H1 (cell line): Measurements from ENCODE around the gene CCDC116. TPM values are rescaled to one million over a fixed set of nuclear protein-coding genes. Genes with fewer than 3 reads are reported as not detected.
A peak's percentile ranks its signal among the peaks of the same experiment; 100 is the strongest.

Experiments
- CTCF ChIA-PET: fragments of 300-600 bp; sonication (Branson Sonifier 250); formaldehyde crosslinking; loops from one replicate; lab custom pipeline; 2021; ENCODE audit not compliant: partially characterized antibody; lab: Charles Lee
- POLR2A ChIA-PET: fragments of 300-600 bp; sonication (Branson Sonifier 250); formaldehyde crosslinking; loops from one replicate; lab custom pipeline; 2021; ENCODE audit warnings: inconsistent platforms; ENCODE audit not compliant: partially characterized antibody; lab: Charles Lee
- DNase-seq, 2 experiments: peaks; one replicate each; pipeline versions ENCODE4 v3.0.0 to v3.0.0-alpha.2; 2010 to 2022; ENCODE audit warnings: low spot score in 2 of 2, low read depth in 1 of 2, mixed read lengths in 1 of 2
- FAIRE-seq: peaks from 2 replicates; lab custom pipeline; 2011; peaks lifted over from hg19 to GRCh38; lab: Jason Lieb, UNC
- H2AFZ ChIP-seq: 2 replicates; pipeline ENCODE4 v1.8.1; 2012; ENCODE audit warnings: low read length, inconsistent platforms
- H2AK5ac ChIP-seq: 2 replicates; pipeline ENCODE4 v1.6.1; 2013; ENCODE audit warnings: low read depth, low read length
- H2BK120ac ChIP-seq: replicated peaks from 2 replicates; pipeline ENCODE3; 2013; ENCODE audit warnings: low read depth, low read length, inconsistent platforms
- H2BK12ac ChIP-seq: 2 replicates; pipeline ENCODE4 v1.6.1; 2013; ENCODE audit warnings: low read depth, low read length
- H2BK15ac ChIP-seq: 2 replicates; pipeline ENCODE4 v1.6.1; 2013; ENCODE audit warnings: low read length
- H2BK20ac ChIP-seq: 2 replicates; pipeline ENCODE4 v1.6.1; 2013; ENCODE audit warnings: low read length
- H2BK5ac ChIP-seq: 2 replicates; pipeline ENCODE4 v1.6.1; 2013; ENCODE audit warnings: low read depth, low read length
- H3K14ac ChIP-seq: 2 replicates; pipeline ENCODE4 v1.6.1; 2013; ENCODE audit warnings: inconsistent platforms; ENCODE audit not compliant: insufficient read length
- H3K18ac ChIP-seq: 2 replicates; pipeline ENCODE4 v1.6.1; 2013; ENCODE audit warnings: low read length; ENCODE audit errors: extremely low read depth
- H3K23ac ChIP-seq: 2 replicates; pipeline ENCODE4 v1.6.1; 2013; ENCODE audit warnings: inconsistent platforms; ENCODE audit not compliant: insufficient read length
- H3K23me2 ChIP-seq: 2 replicates; pipeline ENCODE4 v1.6.1; 2013; ENCODE audit warnings: low read depth, low read length
- H3K27ac ChIP-seq: 2 replicates; pipeline ENCODE4 v1.6.1; 2011; ENCODE audit warnings: low read depth, low read length, inconsistent platforms
- H3K27me3 ChIP-seq, 4 experiments: replicated peaks in 1 of 4; 1 replicate in 1 of 4; 2 replicates in 3 of 4; pipeline versions ENCODE4 v1.6.1 to v1.8.1; 2011 to 2013; ENCODE audit warnings: low read length in 3 of 4, mild to moderate bottlenecking in 3 of 4, inconsistent platforms in 2 of 4, mixed read lengths in 2 of 4, moderate library complexity in 1 of 4; ENCODE audit not compliant: control insufficient read depth in 3 of 4, insufficient read depth in 3 of 4; ENCODE audit errors: extremely low read depth in 1 of 4
- H3K36me3 ChIP-seq, 4 experiments: 2 replicates each; pipeline versions ENCODE4 v1.6.1 to v1.8.1; 2011 to 2013; ENCODE audit warnings: mild to moderate bottlenecking in 4 of 4, low read length in 3 of 4, moderate library complexity in 2 of 4, control low read depth in 1 of 4, inconsistent platforms in 1 of 4; ENCODE audit not compliant: insufficient read depth in 4 of 4, control insufficient read depth in 2 of 4
- H3K4ac ChIP-seq: replicated peaks from 2 replicates; pipeline ENCODE3; 2013; ENCODE audit warnings: low read length, low read depth, mixed read lengths, inconsistent platforms; ENCODE audit not compliant: insufficient read length
- H3K4me1 ChIP-seq, 4 experiments: replicated peaks in 1 of 4; 1 replicate in 1 of 4; 2 replicates in 3 of 4; pipeline versions ENCODE4 v1.6.1 to v1.8.1; 2011 to 2013; ENCODE audit warnings: low read length in 3 of 4, inconsistent platforms in 2 of 4, mixed read lengths in 1 of 4; ENCODE audit not compliant: insufficient read depth in 4 of 4, control insufficient read depth in 3 of 4
- H3K4me2 ChIP-seq, 2 experiments: 2 replicates each; pipeline versions ENCODE4 v1.6.1 to v1.8.1; 2011 to 2013; ENCODE audit warnings: low read depth in 2 of 2, low read length in 2 of 2, control low read depth in 1 of 2, inconsistent platforms in 1 of 2, mild to moderate bottlenecking in 1 of 2; ENCODE audit not compliant: insufficient read depth in 1 of 2
- H3K4me3 ChIP-seq, 4 experiments: fragments of 200-600, 300-600 bp in 1 of 4; sonication (generic), shearing (Covaris generic), sonication (Bioruptor Twin) in 1 of 4; 2 replicates each; pipeline versions ENCODE4 v1.5.1 to v1.8.1; 2011 to 2016; ENCODE audit warnings: low read length in 4 of 4, low read depth in 3 of 4, control low read depth in 2 of 4, inconsistent platforms in 2 of 4, mild to moderate bottlenecking in 2 of 4, mixed read lengths in 1 of 4, moderate library complexity in 1 of 4; ENCODE audit not compliant: insufficient read depth in 2 of 4; ENCODE audit errors: extremely low read depth in 1 of 4
- H3K56ac ChIP-seq: replicated peaks from 2 replicates; pipeline ENCODE3; 2013; ENCODE audit warnings: low read depth, mild to moderate bottlenecking, mixed read lengths, low read length, inconsistent platforms; ENCODE audit not compliant: insufficient read length
- H3K79me1 ChIP-seq: 2 replicates; pipeline ENCODE4 v1.6.1; 2013; ENCODE audit warnings: low read depth, low read length, control low read depth
- H3K79me2 ChIP-seq, 2 experiments: 2 replicates each; pipeline versions ENCODE4 v1.6.1 to v1.8.1; 2012 to 2013; ENCODE audit warnings: low read length in 2 of 2, mild to moderate bottlenecking in 2 of 2, inconsistent platforms in 1 of 2; ENCODE audit not compliant: insufficient read depth in 2 of 2, control insufficient read depth in 1 of 2
- H3K9ac ChIP-seq, 4 experiments: replicated peaks in 1 of 4; 1 replicate in 1 of 4; 2 replicates in 3 of 4; pipeline versions ENCODE4 v1.6.1 to v1.8.1; 2011 to 2013; ENCODE audit warnings: low read depth in 3 of 4, low read length in 3 of 4, control low read depth in 2 of 4, mild to moderate bottlenecking in 2 of 4, moderate library complexity in 2 of 4, inconsistent platforms in 1 of 4; ENCODE audit errors: extremely low read depth in 1 of 4
- H3K9me3 ChIP-seq, 2 experiments: 2 replicates each; pipeline versions ENCODE4 v1.6.1 to v1.8.1; 2012 to 2013; ENCODE audit warnings: mild to moderate bottlenecking in 2 of 2, moderate library complexity in 2 of 2, control low read depth in 1 of 2, inconsistent platforms in 1 of 2, low read depth in 1 of 2, low read length in 1 of 2, mixed read lengths in 1 of 2; ENCODE audit not compliant: insufficient read depth in 2 of 2
- H4K20me1 ChIP-seq, 2 experiments: replicated peaks in 1 of 2; 2 replicates each; pipeline versions ENCODE3 to v1.8.1; 2011 to 2013; ENCODE audit warnings: inconsistent platforms in 2 of 2, low read length in 2 of 2, mild to moderate bottlenecking in 1 of 2; ENCODE audit not compliant: insufficient read depth in 2 of 2, control insufficient read depth in 1 of 2
- H4K5ac ChIP-seq: 2 replicates; pipeline ENCODE4 v1.6.1; 2013; ENCODE audit warnings: low read length, low read depth, mixed read lengths, inconsistent platforms; ENCODE audit not compliant: insufficient read length
- H4K8ac ChIP-seq: 2 replicates; pipeline ENCODE4 v1.8.0; 2013; ENCODE audit warnings: mild to moderate bottlenecking, moderate library complexity, low read length, inconsistent platforms; ENCODE audit not compliant: insufficient read depth; ENCODE audit errors: extremely low read depth
- H4K91ac ChIP-seq: replicated peaks from 2 replicates; pipeline ENCODE3; 2013; ENCODE audit warnings: low read length, mixed read lengths, inconsistent platforms; ENCODE audit not compliant: insufficient read length
- CHD1 ChIP-seq: IDR thresholded peaks from 2 replicates; pipeline ENCODE4 v1.6.1; 2012; ENCODE audit warnings: low read depth, low read length, improper control_type of control experiment
- CHD2 ChIP-seq: IDR thresholded peaks from 2 replicates; pipeline ENCODE4 v1.6.1; 2012; ENCODE audit warnings: low read length, improper control_type of control experiment
- CTBP2 ChIP-seq: IDR thresholded peaks from 2 replicates; pipeline ENCODE4 v1.7.0; 2011; ENCODE audit warnings: borderline replicate concordance, mild to moderate bottlenecking, moderate library complexity, mixed read lengths, low read length; ENCODE audit not compliant: insufficient read depth, insufficient read length
- HDAC6 ChIP-seq: IDR thresholded peaks from one replicate; pipeline ENCODE4 v1.7.1; 2012; ENCODE audit warnings: low read depth, mild to moderate bottlenecking, inconsistent platforms, low read length, moderate library complexity
- PHF8 ChIP-seq: fragments of 200-600 bp; sonication (generic); conservative IDR thresholded peaks from 2 replicates; pipeline ENCODE4 v1.7.1; 2012; ENCODE audit warnings: low read depth, mild to moderate bottlenecking, inconsistent platforms, low read length, moderate library complexity
- POLR2AphosphoS5 ChIP-seq: IDR thresholded peaks from 2 replicates; pipeline ENCODE4 v1.6.1; 2011; ENCODE audit warnings: low read depth, low read length
- RNF2 ChIP-seq: fragments of 200-900, 300-1000 bp; sonication (generic); IDR thresholded peaks from 2 replicates; pipeline ENCODE4 v1.7.1; 2016; ENCODE audit warnings: borderline replicate concordance, low read depth, mild to moderate bottlenecking, antibody characterized with exemption, low read length; ENCODE audit not compliant: poor library complexity, severe bottlenecking; ENCODE audit errors: missing control alignments
- SAP30 ChIP-seq: fragments of 300-600 bp; sonication (generic); IDR thresholded peaks from 2 replicates; pipeline ENCODE4 v1.7.1; 2012; ENCODE audit warnings: low read length, moderate library complexity, mild to moderate bottlenecking, inconsistent platforms; ENCODE audit not compliant: insufficient read depth, insufficient replicate concordance
- SIN3A ChIP-seq, 2 experiments: IDR thresholded peaks in 1 of 2; conservative IDR thresholded peaks in 1 of 2; 2 replicates each; pipeline ENCODE4 v1.6.1; 2011 to 2012; ENCODE audit warnings: low read length in 2 of 2, improper control_type of control experiment in 1 of 2, low read depth in 1 of 2, mild to moderate bottlenecking in 1 of 2
- SIRT6 ChIP-seq: IDR thresholded peaks from one replicate; pipeline ENCODE4 v1.7.1; 2012; ENCODE audit warnings: low read length, inconsistent platforms
- SUZ12 ChIP-seq: fragments of 200-600 bp; sonication (generic); IDR thresholded peaks from 2 replicates; pipeline ENCODE4 v1.6.1; 2012; ENCODE audit warnings: mild to moderate bottlenecking, inconsistent platforms, low read length, moderate library complexity, mixed read lengths
- TAF7 ChIP-seq: optimal IDR thresholded peaks from 2 replicates; pipeline ENCODE3; 2011; ENCODE audit warnings: low read depth, mild to moderate bottlenecking, inconsistent platforms, low read length, moderate library complexity, borderline replicate concordance
- ZNF274 ChIP-seq: IDR thresholded peaks from 2 replicates; pipeline ENCODE4 v1.7.0; 2012; ENCODE audit warnings: low read length, borderline replicate concordance; ENCODE audit errors: extremely low read depth
- WGBS, 2 experiments: shearing (Covaris generic) in 1 of 2; methylation state at CpG; one replicate each; pipeline versions ENCODE4 v1.1.6 to v1.1.7; 2013 to 2015; ENCODE audit warnings: low lambda C conversion rate in 2 of 2, mixed read lengths in 2 of 2, inconsistent platforms in 1 of 2, low coverage in 1 of 2, missing lambda C conversion rate in 1 of 2; ENCODE audit not compliant: insufficient replicate concordance in 2 of 2, insufficient coverage in 1 of 2, insufficient read length in 1 of 2; ENCODE audit errors: extremely low coverage in 1 of 2, missing lambda C conversion rate in 1 of 2; 5-methylcytosine and 5-hydroxymethylcytosine counted together
- polyA plus RNA-seq, 7 experiments: library from polyadenylated mRNA; depleted of rRNA in 3 of 7; stranded (reverse) in 5 of 7; unstranded in 2 of 7; fragments of >200 nt in 5 of 7; fragments of 200-250 nt in 2 of 7; gene quantifications; 1 replicate in 5 of 7; 2 replicates in 1 of 7; 4 replicates in 1 of 7; pipeline versions ENCODE4 v1.2.1 to v1.2.3, GENCODE V29; 2011 to 2013; ENCODE audit warnings: missing spikeins in 2 of 7, mixed read lengths in 2 of 7
- total RNA-seq: library from RNA; stranded (reverse); fragmentation: NEBNext Ultra II Directional; extraction: Animal tissue kit (Norgen Biotek cat#: 25700); gene quantifications from 2 replicates; pipeline ENCODE4 v1.2.1, GENCODE V29; 2021

The CCDC116 gene
- total and polyA plus RNA-seq, 2 of the 8 experiments (the other 6 are each of a cell fraction or from before 2014, with no cell fraction given) = 0.08 TPM; not detected in 1

GRCh38 chr22:21640810-21641209, 8.2 kb downstream of the CCDC116 start:
- Histone ChIP-seq H2AFZ (no peak overlapping the region), H3K27me3 (peaks cover 0 to 7% (median 1%) of the 10 kb centered on the region in 4 experiments; a peak in 4 of 7 replicates)
- TF ChIP-seq SAP30 = no peak
- TF ChIP-seq POLR2AphosphoS5 = no peak
- no peak for TF ChIP-seq TAF7
- TF ChIP-seq SIN3A (conservative IDR thresholded peaks at IDR 0.05 in 1 of 2, IDR thresholded peaks at IDR 0.05 in 1 of 2; ENCODE audit: low read depth in 1 of 2, low read length in 2 of 2) = no peak
- TF ChIP-seq RNF2 = no peak
- TF ChIP-seq ZNF274 = no peak
- TF ChIP-seq PHF8 = no peak
- TF ChIP-seq CHD2 = no peak
- no peak for TF ChIP-seq CTBP2
- TF ChIP-seq CHD1 = no peak
- TF ChIP-seq HDAC6 = no peak
- TF ChIP-seq SIRT6 = no peak
- TF ChIP-seq SUZ12 = no peak

More at GRCh38 chr22:21640810-21641209, 8.2 kb downstream of the CCDC116 start:
- no peaks in the 10 kb centered on the region for H3K79me2 ChIP-seq
- no peak overlapping the region for H3K23ac ChIP-seq
- no peak overlapping the region for H3K4ac ChIP-seq
- H2BK5ac ChIP-seq = no peak overlapping the region
- H3K18ac ChIP-seq = no peak overlapping the region
- no peak overlapping the region for H4K5ac ChIP-seq
- CTCF ChIA-PET = interaction anchor here (0.7 to 22.2 kb wide), 9 partner anchors 11 to 88 kb away, joined by 3 to 499 read pairs (median 17); partner anchors contain the start of genes CCDC116 and YDJC
- FAIRE-seq = no peak
- 83% methylated on average over 5 of the region's 5 CpGs; no CpG with 5 or more reads in 1 of the 2 experiments for WGBS, 2 experiments
- H2AK5ac ChIP-seq = no peak overlapping the region
- H3K9ac ChIP-seq = no peak overlapping the region
- H4K20me1 ChIP-seq = peaks cover 0 to 10% of the 10 kb centered on the region in 2 experiments
- H3K4me2 ChIP-seq = peak overlapping the region; percentile 17 to 91; a peak in 2 of 4 replicates
- H2BK20ac ChIP-seq = no peak overlapping the region
- H3K23me2 ChIP-seq = peaks cover 5% of the 10 kb centered on the region; the same call in 1 of the 2 replicates
- H3K14ac ChIP-seq = no peak overlapping the region
- no peak overlapping the region for H4K91ac ChIP-seq
- no peaks in the 10 kb centered on the region for H3K9me3 ChIP-seq
- no peak overlapping the region for H3K56ac ChIP-seq
- no peak overlapping the region for H3K27ac ChIP-seq
- no peaks in the 10 kb centered on the region for H3K36me3 ChIP-seq
- peaks cover 0 to 5% (median 2%) of the 10 kb centered on the region in 4 experiments; a peak in 4 of 7 replicates for H3K4me1 ChIP-seq
- POLR2A ChIA-PET = interaction anchor here (1.5 to 5.7 kb wide), 4 partner anchors 11 to 39 kb away, joined by 4 to 74 read pairs (median 29); partner anchors contain the start of genes CCDC116 and YDJC
- H2BK120ac ChIP-seq = no peak overlapping the region
- H3K4me3 ChIP-seq = peak overlapping the region in 1 of 4 experiments; percentile 77; a peak in 1 of 8 replicates
- H2BK12ac ChIP-seq = no peak overlapping the region
- DNase-seq = no peak
- no peak overlapping the region for H4K8ac ChIP-seq
- no peaks in the 10 kb centered on the region for H3K79me1 ChIP-seq
- no peak overlapping the region for H2BK15ac ChIP-seq
